ENCODE measurements around the gene TRIO.

Gene TRIO

DNA sequence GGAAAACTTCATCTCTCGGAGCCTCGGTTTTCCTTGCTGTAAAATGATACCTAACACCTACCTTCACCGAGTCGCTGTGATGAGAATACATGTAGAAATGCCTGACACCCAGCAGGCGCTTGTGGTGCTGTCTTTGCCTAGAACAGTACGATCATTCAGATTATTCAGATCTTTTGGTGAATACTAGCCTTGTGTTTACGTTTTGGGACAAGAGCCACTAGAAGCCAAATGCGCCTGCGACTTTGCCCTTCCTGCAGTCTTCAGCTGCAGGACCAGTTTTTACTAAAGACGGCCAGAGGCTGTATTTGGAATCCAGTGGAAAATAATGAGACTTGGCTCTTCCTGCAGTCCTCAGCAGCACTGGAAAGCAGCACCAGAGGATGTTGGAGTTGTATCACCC lies 189.6 kb downstream of the TRIO start:
- H4K8ac ChIP-seq (ENCODE audit: low read depth, low read length): no peak overlapping the region
- H4K5ac ChIP-seq (ENCODE audit: low read length): no peak overlapping the region
- H3K56ac ChIP-seq (ENCODE audit: low read length): no peak overlapping the region
- WGBS (ENCODE audit: extremely low coverage, insufficient coverage, low lambda C conversion rate): no CpG with 5 or more reads among the region's 10 CpGs
- H3K79me1 ChIP-seq (ENCODE audit: low read length): peaks cover 19% of the 10 kb centered on the region
- H3K4me3 ChIP-seq (ENCODE audit: low read length): no peak overlapping the region
- no peak overlapping the region for H2BK15ac ChIP-seq (replicated peaks; ENCODE audit: low read depth)
- H3K4me1 ChIP-seq (ENCODE audit: control insufficient read depth, low read depth, low read length): no peaks in the 10 kb centered on the region
- H3K9ac ChIP-seq (ENCODE audit: low read length): no peak overlapping the region
- H2BK120ac ChIP-seq (ENCODE audit: low read depth, low read length): no peak overlapping the region
- H3K4ac ChIP-seq (ENCODE audit: low read depth, low read length): no peak overlapping the region
- H2AK5ac ChIP-seq (ENCODE audit: low read length): no peak overlapping the region
- no peak overlapping the region for H3K27ac ChIP-seq (ENCODE audit: low read depth, low read length)
- no peak for DNase-seq
- no peak overlapping the region for H3K4me2 ChIP-seq (ENCODE audit: low read length)
- no peak overlapping the region for H2BK5ac ChIP-seq (ENCODE audit: low read length)
- no peaks in the 10 kb centered on the region for H3K27me3 ChIP-seq (ENCODE audit: insufficient read depth, low read length, poor library complexity)
- H3K18ac ChIP-seq (ENCODE audit: low read length): no peak overlapping the region
- H3K79me2 ChIP-seq (ENCODE audit: control insufficient read depth, insufficient read depth, low read length): peaks cover 1% of the 10 kb centered on the region
- H3K23ac ChIP-seq (ENCODE audit: low read length): no peak overlapping the region
- H3K36me3 ChIP-seq (ENCODE audit: control insufficient read depth, insufficient read depth, low read length): peaks cover 2% of the 10 kb centered on the region

DNA sequence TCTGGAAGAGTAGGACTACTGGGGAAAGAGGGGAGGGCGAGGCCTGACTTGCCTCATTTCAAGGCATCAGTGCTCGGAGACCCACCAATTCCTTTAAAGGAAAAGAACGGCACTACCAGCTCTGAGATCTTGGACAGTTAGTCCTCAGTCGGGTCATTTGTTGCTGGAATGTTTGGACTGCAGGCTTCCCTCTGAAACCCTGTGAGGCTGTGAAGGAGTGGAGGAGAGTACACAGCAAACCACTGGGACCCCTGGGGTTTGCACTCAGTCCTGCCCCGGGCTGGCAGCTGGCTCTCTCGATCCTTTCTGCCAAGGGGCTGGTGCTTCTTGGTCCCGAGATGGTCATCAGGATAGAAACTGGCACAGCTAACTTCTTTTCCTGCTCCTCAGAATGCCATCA lies 194.5 kb downstream of the TRIO start:
- Histone ChIP-seq H4K5ac (ENCODE audit: low read length) (no peak overlapping the region), H3K4me1 (ENCODE audit: control insufficient read depth, low read depth, low read length) (no peaks in the 10 kb centered on the region), H3K9ac (ENCODE audit: low read length) (no peak overlapping the region), H3K23ac (ENCODE audit: low read length) (no peak overlapping the region), H2BK120ac (ENCODE audit: low read depth, low read length) (no peak overlapping the region), H3K36me3 (ENCODE audit: control insufficient read depth, insufficient read depth, low read length) (peaks cover 2% of the 10 kb centered on the region), H3K4me3 (ENCODE audit: low read length) (no peak overlapping the region), H2BK15ac (replicated peaks; ENCODE audit: low read depth) (no peak overlapping the region), H3K18ac (ENCODE audit: low read length) (no peak overlapping the region), H3K27ac (ENCODE audit: low read depth, low read length) (no peak overlapping the region), H2AK5ac (ENCODE audit: low read length) (no peak overlapping the region), H3K27me3 (ENCODE audit: insufficient read depth, low read length, poor library complexity) (no peaks in the 10 kb centered on the region), H3K79me1 (ENCODE audit: low read length) (peaks cover 12% of the 10 kb centered on the region), H4K8ac (ENCODE audit: low read depth, low read length) (no peak overlapping the region), H3K4me2 (ENCODE audit: low read length) (no peak overlapping the region), H2BK5ac (ENCODE audit: low read length) (no peak overlapping the region), H3K79me2 (ENCODE audit: control insufficient read depth, insufficient read depth, low read length) (no peaks in the 10 kb centered on the region), H3K4ac (ENCODE audit: low read depth, low read length) (no peak overlapping the region), H3K56ac (ENCODE audit: low read length) (no peak overlapping the region)
- DNase-seq: no peak
- whole genome bisulfite sequencing (ENCODE audit: extremely low coverage, insufficient coverage, low lambda C conversion rate): no CpG with 5 or more reads among the region's 7 CpGs

DNA sequence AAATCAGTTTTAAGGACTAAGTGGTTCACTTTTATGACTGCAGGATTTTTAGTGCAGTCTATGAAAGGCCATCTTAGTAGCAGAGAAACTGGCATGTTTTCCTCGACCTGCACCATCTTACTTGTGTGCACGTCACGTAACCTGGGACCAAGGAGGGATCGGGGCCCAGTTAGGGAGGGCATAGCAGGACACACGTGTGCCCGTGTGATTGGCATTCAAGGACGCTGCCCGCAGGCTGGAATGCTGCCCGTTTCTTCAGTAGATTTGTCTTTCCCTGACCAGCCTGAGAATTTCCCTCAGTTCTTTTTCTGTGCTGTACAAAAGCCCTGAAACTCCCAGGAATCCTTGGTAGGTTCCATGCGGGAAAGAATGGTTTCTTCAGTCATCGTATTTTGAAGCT lies 196.3 kb downstream of the TRIO start:
- Histone ChIP-seq H3K23ac (ENCODE audit: low read length) (no peak overlapping the region), H2AK5ac (ENCODE audit: low read length) (no peak overlapping the region), H3K27me3 (ENCODE audit: insufficient read depth, low read length, poor library complexity) (no peaks in the 10 kb centered on the region), H3K27ac (ENCODE audit: low read depth, low read length) (no peak overlapping the region), H3K36me3 (ENCODE audit: control insufficient read depth, insufficient read depth, low read length) (peaks cover 2% of the 10 kb centered on the region), H3K9ac (ENCODE audit: low read length) (no peak overlapping the region), H4K8ac (ENCODE audit: low read depth, low read length) (no peak overlapping the region), H2BK120ac (ENCODE audit: low read depth, low read length) (no peak overlapping the region), H3K4me2 (ENCODE audit: low read length) (no peak overlapping the region), H2BK15ac (replicated peaks; ENCODE audit: low read depth) (no peak overlapping the region), H3K79me1 (ENCODE audit: low read length) (peaks cover 5% of the 10 kb centered on the region), H3K4me3 (ENCODE audit: low read length) (no peak overlapping the region), H3K4ac (ENCODE audit: low read depth, low read length) (no peak overlapping the region), H2BK5ac (ENCODE audit: low read length) (no peak overlapping the region), H3K56ac (ENCODE audit: low read length) (no peak overlapping the region), H4K5ac (ENCODE audit: low read length) (no peak overlapping the region), H3K18ac (ENCODE audit: low read length) (no peak overlapping the region), H3K4me1 (ENCODE audit: control insufficient read depth, low read depth, low read length) (no peaks in the 10 kb centered on the region), H3K79me2 (ENCODE audit: control insufficient read depth, insufficient read depth, low read length) (no peaks in the 10 kb centered on the region)
- no peak for DNase-seq
- no CpG with 5 or more reads among the region's 11 CpGs for WGBS (ENCODE audit: extremely low coverage, insufficient coverage, low lambda C conversion rate)

DNA sequence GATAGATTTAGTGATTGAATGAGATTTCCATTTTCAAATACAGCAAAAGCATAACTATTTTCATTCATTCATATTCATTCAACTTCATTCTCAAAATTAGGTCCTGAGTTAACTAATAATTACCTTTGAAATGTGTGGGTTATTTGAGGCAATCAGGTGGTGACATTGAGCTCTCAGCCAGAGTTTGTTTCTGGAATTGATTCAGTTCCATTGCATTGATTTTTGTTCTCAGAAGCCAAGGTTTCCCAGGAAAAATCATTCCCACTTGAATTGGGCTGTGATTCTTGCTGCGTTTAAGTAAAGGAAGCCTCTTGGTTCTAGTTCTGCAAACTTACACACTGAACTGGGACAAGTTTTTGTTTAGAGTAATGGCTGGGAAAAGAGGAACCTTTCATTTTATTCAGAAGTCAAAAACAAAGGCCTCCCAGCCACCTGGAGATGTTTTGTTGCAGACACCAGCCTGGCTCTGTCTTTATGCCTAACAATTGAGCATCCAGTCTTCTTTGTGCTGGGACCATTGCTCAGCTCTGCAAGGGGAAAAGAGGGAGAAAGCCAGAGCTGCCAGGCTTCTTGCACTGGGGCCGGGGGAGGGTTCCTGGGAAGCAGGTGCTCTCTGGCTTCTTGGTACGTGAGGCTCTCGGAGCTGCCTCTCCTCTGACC lies 198.6 kb downstream of the TRIO start:
- no peak overlapping the region for H3K56ac ChIP-seq (ENCODE audit: low read length)
- no peak overlapping the region for H3K4ac ChIP-seq (ENCODE audit: low read depth, low read length)
- H2BK15ac ChIP-seq (replicated peaks; ENCODE audit: low read depth): no peak overlapping the region
- no peak overlapping the region for H2BK120ac ChIP-seq (ENCODE audit: low read depth, low read length)
- no peak for DNase-seq
- H2BK5ac ChIP-seq (ENCODE audit: low read length): no peak overlapping the region
- peaks cover 2% of the 10 kb centered on the region for H3K36me3 ChIP-seq (ENCODE audit: control insufficient read depth, insufficient read depth, low read length)
- no peaks in the 10 kb centered on the region for H3K27me3 ChIP-seq (ENCODE audit: insufficient read depth, low read length, poor library complexity)
- H3K27ac ChIP-seq (ENCODE audit: low read depth, low read length): no peak overlapping the region
- no peaks in the 10 kb centered on the region for H3K4me1 ChIP-seq (ENCODE audit: control insufficient read depth, low read depth, low read length)
- H3K23ac ChIP-seq (ENCODE audit: low read length): no peak overlapping the region
- WGBS (ENCODE audit: extremely low coverage, insufficient coverage, low lambda C conversion rate): no CpG with 5 or more reads among the region's 4 CpGs
- H3K79me2 ChIP-seq (ENCODE audit: control insufficient read depth, insufficient read depth, low read length): no peaks in the 10 kb centered on the region
- H3K4me2 ChIP-seq (ENCODE audit: low read length): no peak overlapping the region
- no peak overlapping the region for H3K9ac ChIP-seq (ENCODE audit: low read length)
- H3K18ac ChIP-seq (ENCODE audit: low read length): no peak overlapping the region
- H2AK5ac ChIP-seq (ENCODE audit: low read length): no peak overlapping the region
- no peak overlapping the region for H4K5ac ChIP-seq (ENCODE audit: low read length)
- H4K8ac ChIP-seq (ENCODE audit: low read depth, low read length): no peak overlapping the region
- peaks cover 3% of the 10 kb centered on the region for H3K79me1 ChIP-seq (ENCODE audit: low read length)
- H3K4me3 ChIP-seq (ENCODE audit: low read length): no peak overlapping the region

DNA sequence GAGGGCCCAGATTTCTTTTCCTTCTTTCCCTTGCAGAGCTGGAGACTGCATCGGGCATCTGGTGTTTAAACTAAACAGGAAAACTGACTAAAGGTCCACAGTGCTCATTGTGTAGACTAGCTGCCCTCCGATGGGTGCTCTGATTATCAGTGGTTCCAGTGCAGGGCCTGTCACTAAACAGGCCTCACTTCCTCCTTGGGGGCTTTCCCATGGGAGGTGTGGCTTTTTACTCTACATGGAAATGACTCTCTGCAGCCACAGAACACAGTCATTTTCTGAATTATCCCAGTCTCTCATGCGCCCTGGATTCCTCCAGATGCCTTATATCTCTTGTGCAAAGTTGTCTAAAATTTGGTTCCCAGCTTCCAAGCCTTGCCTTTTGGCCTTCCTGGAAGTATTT lies 199.2 kb downstream of the TRIO start:
- no peak overlapping the region for H3K9ac ChIP-seq (ENCODE audit: low read length)
- DNase-seq: no peak
- H3K23ac ChIP-seq (ENCODE audit: low read length): no peak overlapping the region
- H3K79me1 ChIP-seq (ENCODE audit: low read length): peaks cover 3% of the 10 kb centered on the region
- no peak overlapping the region for H3K18ac ChIP-seq (ENCODE audit: low read length)
- H3K4me1 ChIP-seq (ENCODE audit: control insufficient read depth, low read depth, low read length): no peaks in the 10 kb centered on the region
- no peaks in the 10 kb centered on the region for H3K79me2 ChIP-seq (ENCODE audit: control insufficient read depth, insufficient read depth, low read length)
- no peak overlapping the region for H2BK15ac ChIP-seq (replicated peaks; ENCODE audit: low read depth)
- no peak overlapping the region for H3K4me3 ChIP-seq (ENCODE audit: low read length)
- H3K27ac ChIP-seq (ENCODE audit: low read depth, low read length): no peak overlapping the region
- H3K4me2 ChIP-seq (ENCODE audit: low read length): no peak overlapping the region
- H3K56ac ChIP-seq (ENCODE audit: low read length): no peak overlapping the region
- H2AK5ac ChIP-seq (ENCODE audit: low read length): no peak overlapping the region
- no peaks in the 10 kb centered on the region for H3K27me3 ChIP-seq (ENCODE audit: insufficient read depth, low read length, poor library complexity)
- H4K5ac ChIP-seq (ENCODE audit: low read length): no peak overlapping the region
- H2BK120ac ChIP-seq (ENCODE audit: low read depth, low read length): no peak overlapping the region
- no peak overlapping the region for H2BK5ac ChIP-seq (ENCODE audit: low read length)
- WGBS (ENCODE audit: extremely low coverage, insufficient coverage, low lambda C conversion rate): no CpG with 5 or more reads among the region's 3 CpGs
- no peaks in the 10 kb centered on the region for H3K36me3 ChIP-seq (ENCODE audit: control insufficient read depth, insufficient read depth, low read length)
- H3K4ac ChIP-seq (ENCODE audit: low read depth, low read length): no peak overlapping the region
- no peak overlapping the region for H4K8ac ChIP-seq (ENCODE audit: low read depth, low read length)

DNA sequence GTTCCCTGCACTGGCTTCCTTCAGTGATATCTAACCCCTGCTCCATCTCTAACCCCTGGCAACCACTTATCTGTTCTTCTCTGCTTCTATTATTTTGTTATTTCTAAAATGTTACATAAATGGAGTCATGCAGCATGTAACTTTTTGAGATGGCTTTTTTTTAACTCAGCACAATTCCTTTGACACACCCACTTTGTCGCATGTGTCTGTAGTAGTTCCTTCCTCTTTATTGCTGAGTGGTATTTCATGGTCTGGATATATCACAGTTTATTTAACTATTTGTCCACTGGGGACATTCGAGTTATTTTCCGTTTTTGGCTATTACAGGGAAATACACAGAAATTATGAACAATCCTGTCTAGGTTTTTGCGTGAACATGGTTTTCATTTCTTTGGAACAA lies 200.2 kb downstream of the TRIO start:
- H3K27ac ChIP-seq (ENCODE audit: low read depth, low read length): no peak overlapping the region
- no peak overlapping the region for H2BK5ac ChIP-seq (ENCODE audit: low read length)
- no CpG with 5 or more reads among the region's 4 CpGs for WGBS (ENCODE audit: extremely low coverage, insufficient coverage, low lambda C conversion rate)
- no peaks in the 10 kb centered on the region for H3K27me3 ChIP-seq (ENCODE audit: insufficient read depth, low read length, poor library complexity)
- H3K79me2 ChIP-seq (ENCODE audit: control insufficient read depth, insufficient read depth, low read length): peaks cover under 1% of the 10 kb centered on the region
- no peak overlapping the region for H3K4me3 ChIP-seq (ENCODE audit: low read length)
- no peak overlapping the region for H2BK15ac ChIP-seq (replicated peaks; ENCODE audit: low read depth)
- H3K4ac ChIP-seq (ENCODE audit: low read depth, low read length): no peak overlapping the region
- peaks cover 4% of the 10 kb centered on the region for H3K79me1 ChIP-seq (ENCODE audit: low read length)
- no peaks in the 10 kb centered on the region for H3K4me1 ChIP-seq (ENCODE audit: control insufficient read depth, low read depth, low read length)
- H2BK120ac ChIP-seq (ENCODE audit: low read depth, low read length): no peak overlapping the region
- H3K18ac ChIP-seq (ENCODE audit: low read length): no peak overlapping the region
- H2AK5ac ChIP-seq (ENCODE audit: low read length): no peak overlapping the region
- no peak for DNase-seq
- H3K9ac ChIP-seq (ENCODE audit: low read length): no peak overlapping the region
- H3K4me2 ChIP-seq (ENCODE audit: low read length): no peak overlapping the region
- no peak overlapping the region for H3K23ac ChIP-seq (ENCODE audit: low read length)
- peaks cover under 1% of the 10 kb centered on the region for H3K36me3 ChIP-seq (ENCODE audit: control insufficient read depth, insufficient read depth, low read length)
- no peak overlapping the region for H3K56ac ChIP-seq (ENCODE audit: low read length)
- no peak overlapping the region for H4K8ac ChIP-seq (ENCODE audit: low read depth, low read length)
- no peak overlapping the region for H4K5ac ChIP-seq (ENCODE audit: low read length)
